ENCODE measurements around the gene IQGAP1. TPM values are rescaled to one million over a fixed set of nuclear protein-coding genes. Genes with fewer than 3 reads are reported as not detected.

IQGAP1 gene
- total and polyA plus RNA-seq, 2 of the 13 experiments (the other 11 are each of a cell fraction or from before 2014, with no cell fraction given) = 29.5 to 37.9 TPM

- peaks cover 2 to 26% of the 10 kb centered on the region in 2 experiments; a peak in 4 of 5 replicates for H3K36me3 ChIP-seq (replicated peaks in 1 of 2; ENCODE audit: control insufficient read depth in 1 of 2, insufficient read depth in 2 of 2, low read length in 2 of 2)
- no TSS peak for BruUV-seq (replicated peaks)
- no peak for ATAC-seq
- no peak for FAIRE-seq
- no peak for DNase-seq (ENCODE audit: low spot score)
- no peak for TF ChIP-seq BORCS8-MEF2B (CRISPR knock-in tag; IDR thresholded peaks at IDR 0.05)
- TF ChIP-seq MAFG (CRISPR knock-in tag; IDR thresholded peaks at IDR 0.05) = no peak
- TF ChIP-seq HNRNPLL (IDR thresholded peaks at IDR 0.05; ENCODE audit: low read depth, low read length, poor library complexity, severe bottlenecking) = no peak
- TF ChIP-seq ELF1 (CRISPR knock-in tag; IDR thresholded peaks at IDR 0.05) = no peak
- TF ChIP-seq ZNF83 (CRISPR knock-in tag; IDR thresholded peaks at IDR 0.05; ENCODE audit: borderline replicate concordance) = no peak
- TF ChIP-seq BATF2 (CRISPR knock-in tag; IDR thresholded peaks at IDR 0.05) = no peak
- no peak for TF ChIP-seq ZNF33B (CRISPR knock-in tag; IDR thresholded peaks at IDR 0.05)
- TF ChIP-seq BCL6 (CRISPR knock-in tag; IDR thresholded peaks at IDR 0.05) = no peak
- TF ChIP-seq TEF (CRISPR knock-in tag; IDR thresholded peaks at IDR 0.05) = no peak
- no peaks in the 10 kb centered on the region for H3K9me3 ChIP-seq (ENCODE audit: low read length)
- H3K27ac ChIP-seq (ENCODE audit: extremely low read length, insufficient read depth, low read length) = no peak overlapping the region
- H2AFZ ChIP-seq (ENCODE audit: low read length) = no peak overlapping the region
- POLR2A ChIA-PET = no interaction called here
- H3K27me3 ChIP-seq (ENCODE audit: control insufficient read depth in 1 of 2, insufficient read depth in 2 of 2, low read length in 2 of 2) = no peaks in the 10 kb centered on the region
- H3K79me2 ChIP-seq (ENCODE audit: insufficient read depth, low read length) = no peaks in the 10 kb centered on the region
- CTCF ChIA-PET (ENCODE audit: low intra/inter-chr PET ratio, low total read pairs) = no interaction called here
- no peak overlapping the region for H3K9ac ChIP-seq (ENCODE audit: insufficient read depth, low read depth, low read length)
- no peaks in the 10 kb centered on the region for H4K20me1 ChIP-seq (ENCODE audit: insufficient read depth, low read length)
- H3K4me1 ChIP-seq (ENCODE audit: insufficient read depth, low read length) = peaks cover 8% of the 10 kb centered on the region
- H3K4me2 ChIP-seq (ENCODE audit: low read depth, low read length) = no peak overlapping the region
- no peak overlapping the region for H3K4me3 ChIP-seq (replicated peaks in 1 of 3; ENCODE audit: insufficient read depth in 1 of 3, low read depth in 2 of 3, low read length in 3 of 3)
- intact Hi-C loops (cut with micrococcal nuclease; ENCODE audit: unreplicated experiment) (no loop called here), in situ Hi-C loops (cut with HindIII; ENCODE audit: extremely low pct_ligation_motif_present, low pct_unique_long_range_greater_than_20kb) (no loop called here)
- 92% methylated on average over 1 of the region's 1 CpG for WGBS (ENCODE audit: low lambda C conversion rate)
These were observed 82.4 kb downstream of the IQGAP1 start for GRCh38 chr15:90470453-90470852.

Measured in HepG2 (cell line).